GM11168 (cell line): ENCODE results near the gene ACSM5.

Experiments
- in situ Hi-C: fragments of 300-500 bp; cut with MboI; formaldehyde crosslinking; loops from one replicate; pipeline ENCODE4 v1.12.0; 2022; ENCODE audit warnings: low sequenced_read_pairs; ENCODE audit not compliant: unreplicated experiment

The ACSM5 gene, protein sequence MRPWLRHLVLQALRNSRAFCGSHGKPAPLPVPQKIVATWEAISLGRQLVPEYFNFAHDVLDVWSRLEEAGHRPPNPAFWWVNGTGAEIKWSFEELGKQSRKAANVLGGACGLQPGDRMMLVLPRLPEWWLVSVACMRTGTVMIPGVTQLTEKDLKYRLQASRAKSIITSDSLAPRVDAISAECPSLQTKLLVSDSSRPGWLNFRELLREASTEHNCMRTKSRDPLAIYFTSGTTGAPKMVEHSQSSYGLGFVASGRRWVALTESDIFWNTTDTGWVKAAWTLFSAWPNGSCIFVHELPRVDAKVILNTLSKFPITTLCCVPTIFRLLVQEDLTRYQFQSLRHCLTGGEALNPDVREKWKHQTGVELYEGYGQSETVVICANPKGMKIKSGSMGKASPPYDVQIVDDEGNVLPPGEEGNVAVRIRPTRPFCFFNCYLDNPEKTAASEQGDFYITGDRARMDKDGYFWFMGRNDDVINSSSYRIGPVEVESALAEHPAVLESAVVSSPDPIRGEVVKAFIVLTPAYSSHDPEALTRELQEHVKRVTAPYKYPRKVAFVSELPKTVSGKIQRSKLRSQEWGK

DNA sequence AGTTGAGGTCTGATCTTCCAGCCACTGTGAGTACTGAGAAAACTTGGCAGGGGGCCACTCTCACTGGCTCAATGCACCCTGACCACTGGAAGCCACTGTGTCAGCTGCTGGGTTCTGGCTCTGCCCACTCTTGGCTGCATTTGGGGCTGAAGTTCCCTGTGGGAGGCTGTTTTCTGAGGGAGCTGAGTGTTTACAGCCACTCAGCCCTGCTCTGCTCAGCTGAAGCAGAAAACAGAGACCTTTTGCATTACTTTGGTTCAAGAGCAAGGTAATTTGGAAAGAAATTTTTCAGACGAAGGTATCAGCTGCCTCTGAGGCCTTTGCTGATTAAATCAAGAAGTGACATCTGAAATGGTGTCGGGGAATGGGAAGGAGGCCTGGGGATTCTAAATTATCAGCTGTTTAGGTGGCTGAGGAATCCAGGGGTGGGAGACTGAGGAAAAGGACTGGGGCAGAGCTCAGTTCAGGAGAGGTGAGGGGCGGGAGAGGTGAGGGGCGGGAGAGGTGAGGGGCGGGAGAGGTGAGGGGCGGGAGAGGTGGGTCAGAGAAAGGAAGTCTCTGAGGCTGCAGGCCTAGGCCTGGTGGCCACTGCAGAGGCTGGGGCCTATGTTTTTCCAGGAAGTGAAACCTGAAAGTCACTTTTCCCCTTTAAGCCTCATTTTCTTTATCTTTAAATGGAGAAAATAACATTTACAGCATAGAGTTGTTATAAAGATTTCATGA lies at the start of gene ACSM5:
ACSM5 (plus strand) TSS at position 137 of the 723 bp plus-strand sequence. CDS start 1,951 bp downstream, outside the sequence.
- in situ Hi-C loops = no loop called here

DNA sequence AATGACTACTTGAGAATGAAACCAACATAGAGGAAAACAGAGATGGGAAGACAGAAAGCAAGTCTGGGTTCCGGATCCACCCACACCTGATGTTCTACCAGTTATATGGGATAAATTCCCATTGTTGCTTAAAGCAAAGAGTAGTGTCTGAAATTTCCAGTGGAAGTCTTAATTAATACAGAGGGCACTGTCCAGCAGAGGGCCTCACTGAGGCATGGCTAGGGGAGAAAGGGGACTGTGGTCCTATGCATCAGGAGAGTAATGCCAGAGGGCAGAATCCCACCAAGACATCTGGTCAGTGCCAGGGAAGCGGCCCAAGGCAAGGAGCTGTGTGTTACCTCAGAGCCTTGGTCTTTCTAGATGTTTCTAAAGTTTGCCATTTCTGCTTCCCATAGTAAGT lies 49.3 kb upstream of the ACSM5 start:
- in situ Hi-C loops = no loop called here

DNA sequence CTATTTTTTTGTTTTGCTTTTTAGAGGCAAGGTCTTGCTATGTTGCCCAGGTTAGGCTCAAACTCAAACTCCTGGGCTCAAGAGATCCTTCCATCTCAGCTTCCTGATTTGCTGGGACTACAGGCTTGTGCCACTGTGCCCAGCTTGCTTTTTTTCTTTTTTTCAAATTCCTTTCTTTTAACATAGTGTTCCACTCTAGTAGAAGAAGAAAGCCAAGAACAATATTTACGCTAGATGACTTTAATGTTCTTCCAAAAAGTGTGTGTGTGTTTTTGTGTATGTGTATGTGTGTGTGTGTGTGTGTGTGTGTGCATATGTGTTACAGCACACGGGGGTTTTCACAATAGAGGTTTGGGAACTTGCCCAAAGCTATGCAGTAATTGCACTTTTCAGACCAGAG lies 46.1 kb upstream of the ACSM5 start:
- in situ Hi-C loops = no loop called here

DNA sequence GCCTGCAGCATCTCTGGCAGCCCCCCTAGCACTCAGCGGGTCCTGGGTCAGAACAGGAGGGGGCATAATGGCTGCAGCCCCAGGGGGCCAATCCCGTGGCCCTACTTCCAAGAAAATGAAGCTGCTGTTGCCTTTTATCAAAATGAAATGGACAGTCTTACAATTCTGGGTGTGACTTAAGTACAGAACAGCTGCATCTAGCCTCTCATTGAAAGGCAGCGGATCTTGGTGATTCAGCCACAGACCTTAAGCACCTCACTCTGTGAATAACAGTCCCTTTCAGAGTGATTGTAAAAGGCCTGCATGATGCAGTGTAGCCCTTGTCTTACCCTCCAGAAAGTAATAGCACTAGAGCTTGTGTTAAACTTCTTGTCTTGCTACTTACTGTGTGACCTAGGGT lies 45.3 kb upstream of the ACSM5 start:
- in situ Hi-C loops = no loop called here

DNA sequence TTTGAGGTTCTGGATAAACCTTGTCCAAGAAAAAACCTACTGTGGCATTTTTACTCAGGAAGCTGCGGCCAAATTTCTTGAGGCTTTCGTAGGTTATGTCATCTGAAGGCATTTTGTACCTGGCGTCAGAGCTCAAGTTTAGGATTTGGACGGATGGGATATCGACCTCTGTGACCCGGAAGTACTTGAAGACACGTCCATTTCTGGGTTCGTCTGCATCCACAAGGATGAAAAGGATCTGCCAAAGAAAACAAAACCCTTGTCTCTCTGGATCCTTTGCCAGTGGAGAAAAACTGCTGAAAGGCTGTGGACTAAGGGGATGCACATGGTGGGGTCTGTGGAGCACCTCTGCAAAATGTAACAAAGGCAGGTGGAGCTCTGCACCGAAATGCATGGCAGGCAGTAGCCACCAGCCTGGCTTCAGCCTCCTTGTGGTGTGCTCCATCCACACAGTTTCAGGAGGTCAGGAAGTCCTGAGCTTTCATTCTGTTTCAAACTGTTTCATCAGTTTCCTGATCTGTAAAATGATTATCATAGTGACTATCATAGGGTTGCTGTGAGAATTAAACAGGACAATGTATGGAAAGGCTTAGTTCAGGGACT lies 39.8 kb upstream of the ACSM5 start:
- in situ Hi-C loops = no loop called here

DNA sequence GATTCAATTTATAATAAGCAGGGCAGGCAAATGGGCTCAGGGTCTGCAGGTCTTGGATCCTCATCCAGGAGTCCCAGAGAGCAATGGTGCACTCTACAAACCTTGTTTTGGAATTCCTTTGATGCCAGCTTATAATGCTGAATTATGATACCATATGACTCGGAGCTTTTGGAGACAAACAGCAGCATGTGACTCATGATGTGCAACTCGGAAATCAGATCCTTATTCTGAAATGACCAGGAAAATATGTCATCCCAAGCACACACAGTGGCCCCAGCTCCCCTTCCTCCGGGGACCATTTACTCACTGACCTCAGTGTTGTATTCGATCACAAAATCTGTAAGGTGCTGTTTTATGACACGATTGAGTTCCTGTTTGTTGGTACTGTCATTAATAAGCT lies 36.6 kb upstream of the ACSM5 start:
- in situ Hi-C loops = no loop called here

DNA sequence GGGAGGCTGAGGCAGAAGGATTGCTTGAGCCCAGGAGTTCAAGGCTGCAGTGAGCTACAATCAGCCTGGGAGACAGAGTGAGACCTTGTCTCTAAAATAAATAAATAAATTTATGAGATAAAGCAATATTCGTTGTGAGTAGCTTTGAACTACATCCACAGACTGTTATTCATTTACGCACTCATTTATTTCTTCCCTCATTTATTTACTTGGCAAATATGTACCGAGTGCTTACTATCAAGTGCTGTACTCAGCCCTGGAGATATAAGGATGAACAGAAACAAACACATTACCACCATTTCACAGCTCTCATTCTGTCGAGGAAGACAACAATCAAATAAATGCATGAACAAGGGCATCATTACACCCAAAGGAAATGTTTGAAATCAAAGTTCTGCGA lies 32.2 kb upstream of the ACSM5 start:
- in situ Hi-C loops = loop anchor here (25.0 kb wide), 1 partner anchor 465 kb away; no protein-coding TSS in a partner anchor

DNA sequence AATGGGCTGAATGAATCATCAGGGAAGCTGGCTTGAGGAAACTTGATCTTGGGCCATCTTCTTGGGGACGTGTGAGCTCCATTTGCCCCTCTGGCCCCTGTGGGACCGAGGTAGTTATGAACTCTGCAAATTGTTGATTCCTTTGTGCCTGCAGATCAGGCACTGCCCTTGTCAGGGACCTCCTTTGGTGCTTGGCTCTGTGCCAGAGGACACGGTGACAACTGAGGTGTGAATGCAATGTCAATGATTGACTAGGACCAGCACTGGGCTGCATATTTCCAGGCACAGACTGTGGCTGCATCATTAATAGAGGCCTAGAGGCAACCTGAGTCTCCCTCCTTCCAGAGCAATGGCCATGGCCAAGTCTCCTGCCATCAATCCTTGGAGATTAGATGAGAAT lies 28.6 kb upstream of the ACSM5 start:
- in situ Hi-C loops = loop anchor here (25.0 kb wide), 1 partner anchor 468 kb away; no protein-coding TSS in a partner anchor

DNA sequence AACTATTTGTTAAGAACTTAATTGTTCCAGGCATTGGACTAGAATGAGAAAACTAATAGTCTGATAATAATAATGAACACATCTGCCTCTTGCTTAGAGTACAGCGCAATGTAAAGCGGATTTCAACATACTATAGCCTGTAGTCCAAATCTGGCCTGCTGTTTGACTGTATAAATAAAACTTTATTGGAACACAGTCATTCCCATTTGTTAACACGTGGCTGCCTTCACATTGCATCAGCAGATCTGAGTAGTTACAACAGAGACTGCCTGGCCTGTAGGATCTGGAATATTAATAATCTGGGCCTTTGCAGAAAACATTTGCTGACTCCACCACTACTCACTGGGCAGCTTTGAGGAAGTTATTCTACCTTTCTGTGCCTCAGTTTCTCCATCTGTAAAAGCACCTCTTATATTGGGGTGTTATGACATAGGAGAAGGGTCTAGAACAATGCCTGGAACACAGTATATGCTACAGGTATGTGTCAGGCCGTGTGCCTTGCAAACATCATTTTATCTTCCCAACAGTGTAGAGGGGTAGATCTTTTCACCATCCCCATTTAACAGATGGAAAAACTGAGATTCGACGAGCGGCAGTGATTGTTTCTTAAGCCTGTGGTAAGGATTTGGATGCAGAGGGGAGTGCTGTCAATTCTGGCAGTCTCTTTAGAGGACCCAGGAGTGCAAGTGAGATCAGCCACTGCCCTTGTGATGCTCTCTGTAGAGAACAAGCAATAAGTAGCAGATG lies 27.0 kb upstream of the ACSM5 start:
- in situ Hi-C loops = loop anchor here (25.0 kb wide), 1 partner anchor 470 kb away; no protein-coding TSS in a partner anchor

DNA sequence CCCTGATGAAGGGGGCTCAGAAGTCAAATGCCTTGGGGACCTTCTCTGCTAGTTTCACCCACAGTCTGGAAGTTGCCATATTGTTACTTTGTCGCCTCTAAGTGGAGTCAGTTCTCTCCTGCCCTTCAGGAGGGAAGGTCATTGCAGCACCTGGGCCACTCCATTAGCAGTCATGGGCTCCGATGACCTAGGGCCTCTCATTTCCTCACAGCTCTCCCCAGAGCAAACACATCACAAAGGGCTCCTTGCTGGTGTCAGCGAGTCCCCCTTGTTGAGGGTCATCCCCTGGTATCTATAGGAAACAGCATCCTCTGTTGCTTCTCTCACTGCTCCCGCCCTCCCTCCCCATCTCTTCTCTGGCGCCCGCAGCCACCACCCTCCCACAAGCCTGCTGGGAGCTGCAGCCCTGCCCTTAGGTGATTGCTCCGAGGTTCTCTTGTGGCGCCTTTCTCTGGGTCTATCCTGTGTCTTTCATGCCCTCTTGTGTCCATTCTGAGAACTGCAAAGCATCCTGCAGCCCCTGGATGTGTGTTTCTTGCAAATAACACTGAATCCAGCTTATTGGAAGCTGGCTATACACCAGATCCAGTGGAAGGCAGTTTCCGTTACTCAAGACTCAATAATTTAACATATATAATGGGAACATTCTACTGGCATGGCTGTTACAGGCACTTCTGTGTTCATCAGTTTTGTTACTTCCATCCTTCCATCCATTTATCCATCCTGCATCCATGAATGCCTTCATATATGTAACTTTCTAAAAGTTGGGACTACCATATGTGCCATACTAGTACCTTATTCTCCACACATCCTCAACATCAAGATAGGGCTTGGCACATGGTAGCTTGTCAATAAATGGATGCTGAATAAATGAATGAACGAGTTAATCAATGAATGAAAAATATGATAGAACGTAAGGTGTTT lies 26.0 kb upstream of the ACSM5 start:
- in situ Hi-C loops = loop anchor here (25.0 kb wide), 1 partner anchor 471 kb away; no protein-coding TSS in a partner anchor

DNA sequence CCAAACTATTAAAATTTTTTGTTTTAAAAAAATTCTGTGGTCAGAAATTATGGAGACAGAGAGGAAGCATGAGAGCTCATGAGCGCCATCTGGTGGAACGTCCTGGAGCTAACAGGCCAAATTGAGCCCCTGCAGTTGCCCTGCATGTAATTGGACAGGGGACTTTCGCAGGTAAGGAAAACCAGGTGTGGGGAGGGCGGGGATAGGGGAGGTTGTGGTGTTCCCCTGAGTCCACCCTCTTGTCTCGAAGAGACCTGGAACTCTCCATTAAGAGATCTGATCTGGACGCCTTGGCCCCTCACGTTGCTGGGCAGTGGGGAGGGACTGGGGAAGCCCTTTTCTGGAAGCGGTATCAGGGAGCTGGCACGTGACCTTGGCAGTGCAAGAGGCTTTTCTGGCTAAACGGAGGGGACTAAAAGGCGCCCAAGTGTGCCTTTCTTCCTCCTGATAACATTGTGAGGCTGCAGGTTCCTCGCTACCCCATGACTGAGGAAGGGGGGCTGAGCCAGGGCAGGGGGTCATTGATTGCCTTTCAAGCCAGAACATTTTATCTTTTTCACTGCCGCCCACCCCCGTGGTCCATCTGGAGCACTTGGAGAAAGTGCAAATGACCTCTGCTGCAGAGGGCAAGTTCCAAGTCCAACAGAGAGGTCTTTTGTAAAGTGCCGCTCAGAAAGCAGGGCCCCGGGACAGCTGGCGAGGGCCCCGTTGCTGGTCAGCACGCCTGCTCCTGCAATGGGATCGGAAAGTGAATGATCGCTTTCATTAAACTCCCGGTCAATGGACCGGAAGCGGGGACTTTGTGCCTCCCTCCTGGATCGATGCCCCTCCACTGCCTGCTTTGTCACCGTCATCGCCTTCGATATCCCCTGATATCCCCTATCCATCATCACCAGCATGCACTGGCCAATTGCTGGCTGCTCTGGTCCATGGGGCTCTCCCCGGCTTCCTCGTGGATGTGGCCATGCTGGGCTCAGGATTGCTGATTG lies 23.2 kb upstream of the ACSM5 start:
- in situ Hi-C loops = loop anchor here (25.0 kb wide), 1 partner anchor 474 kb away; no protein-coding TSS in a partner anchor

DNA sequence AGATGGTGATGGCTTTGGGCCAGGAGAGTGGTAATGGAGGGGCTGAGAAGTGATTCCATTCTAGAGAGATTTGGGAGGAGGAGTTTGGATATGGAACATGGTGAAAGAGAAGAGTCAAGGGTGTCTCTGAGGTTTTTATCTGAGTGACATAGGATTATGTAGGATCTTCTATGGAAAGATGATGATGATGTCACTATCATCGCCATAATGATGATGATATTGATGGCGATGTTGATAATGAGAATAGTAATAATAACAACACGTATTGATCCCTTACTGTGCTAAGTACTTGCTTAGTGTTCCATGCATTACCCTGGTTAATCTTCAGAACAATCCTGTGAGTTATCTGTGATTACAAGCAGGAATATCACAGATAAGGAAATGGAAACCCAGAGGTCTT lies 21.4 kb upstream of the ACSM5 start:
- in situ Hi-C loops = loop anchor here (25.0 kb wide), 1 partner anchor 476 kb away; no protein-coding TSS in a partner anchor

DNA sequence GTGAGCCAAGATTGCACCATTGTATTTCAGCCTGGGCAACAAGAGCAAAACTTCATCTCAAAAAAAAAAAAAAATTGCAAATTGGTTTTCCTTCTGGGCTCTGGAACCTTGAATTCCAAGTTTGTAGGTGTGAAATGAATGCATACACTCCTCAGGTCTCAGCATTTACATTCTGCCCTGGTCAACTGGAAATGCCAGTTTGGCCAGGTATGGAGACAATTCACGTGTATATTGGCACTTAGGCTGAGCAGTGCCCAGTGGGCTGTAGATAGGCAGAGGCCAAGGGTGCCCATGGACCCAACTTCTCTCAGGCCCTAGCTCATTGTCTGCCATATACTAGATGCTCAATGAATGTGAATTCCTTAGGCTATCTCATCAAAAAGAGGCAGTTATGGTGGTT lies 20.5 kb upstream of the ACSM5 start:
- in situ Hi-C loops = loop anchor here (25.0 kb wide), 1 partner anchor 477 kb away; no protein-coding TSS in a partner anchor

DNA sequence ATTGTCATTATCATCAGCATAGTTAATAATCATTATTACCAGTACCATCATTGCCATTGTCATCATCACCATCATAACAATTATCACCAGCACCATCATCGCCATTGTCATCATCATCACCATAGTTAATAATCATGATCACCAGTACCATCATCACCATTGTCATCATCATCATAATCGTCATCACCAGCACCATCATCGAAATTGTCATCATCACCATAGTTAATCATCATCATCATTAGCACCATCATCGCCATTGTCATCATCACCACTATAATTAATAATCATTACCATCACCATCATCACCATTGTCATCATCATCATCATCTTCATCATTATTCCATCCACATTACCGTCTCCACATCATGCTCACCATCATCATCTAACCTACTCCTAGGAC lies 18.3 kb upstream of the ACSM5 start:
- in situ Hi-C loops = loop anchor here (25.0 kb wide), 1 partner anchor 479 kb away; no protein-coding TSS in a partner anchor

DNA sequence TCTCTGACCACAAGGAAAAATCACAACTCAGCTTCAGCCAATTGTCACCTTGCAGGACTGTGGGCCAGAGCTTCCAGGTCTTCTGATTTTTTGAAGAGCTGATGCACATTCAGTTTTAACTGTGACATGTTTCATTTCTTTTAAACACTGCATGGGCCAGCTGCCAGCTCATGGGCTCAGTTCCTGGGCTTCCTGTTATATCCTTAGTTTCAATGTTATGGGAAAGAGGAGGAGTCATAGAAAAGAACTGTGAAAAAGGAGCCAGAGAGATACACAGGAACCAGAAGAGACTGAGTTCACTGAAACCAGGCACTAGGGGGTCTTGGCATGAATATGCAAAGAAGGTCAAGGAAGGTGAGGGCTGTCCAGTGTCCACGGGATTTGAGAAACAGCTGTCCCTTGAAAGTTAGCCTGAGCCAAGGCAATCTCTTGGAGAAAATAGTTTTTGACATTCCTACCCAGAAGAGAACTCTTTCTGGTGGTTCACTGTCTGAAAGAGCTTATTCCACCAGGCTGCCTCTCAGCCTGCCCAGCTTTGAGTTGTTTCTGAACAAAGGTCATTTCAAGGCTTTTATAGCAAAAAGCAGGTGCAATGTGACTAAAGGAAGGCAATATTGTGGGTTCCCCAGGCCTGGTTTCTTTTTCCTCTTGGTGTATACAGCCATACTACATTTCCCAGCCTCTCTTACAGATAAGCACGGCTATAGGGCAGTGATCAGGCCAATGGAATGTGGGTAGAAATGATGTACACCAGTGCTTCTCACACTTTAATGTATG lies 15.3 kb upstream of the ACSM5 start:
- in situ Hi-C loops = loop anchor here (25.0 kb wide), 1 partner anchor 482 kb away; no protein-coding TSS in a partner anchor

DNA sequence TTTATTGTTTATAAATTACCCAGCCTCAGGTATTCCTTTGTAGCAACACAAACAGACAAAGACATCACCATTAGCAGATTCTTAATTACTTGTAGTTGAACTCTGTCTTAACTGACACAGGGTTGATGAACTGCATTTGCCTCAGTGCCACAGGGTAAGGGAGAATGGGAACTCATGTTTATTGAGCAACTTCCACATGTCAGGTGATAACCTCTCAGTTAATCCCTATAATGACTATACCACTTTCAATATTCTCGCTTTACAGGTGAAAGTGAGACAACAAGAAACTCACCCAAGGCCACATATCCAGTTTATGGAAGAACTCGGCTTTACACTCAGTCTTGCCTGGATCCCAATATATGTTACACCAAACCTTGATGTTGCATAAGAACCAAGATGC lies 13.4 kb upstream of the ACSM5 start:
- in situ Hi-C loops = loop anchor here (25.0 kb wide), 1 partner anchor 484 kb away; no protein-coding TSS in a partner anchor
